GM13977 (cell line): ENCODE data around the gene CA6.

ENCODE experiments used
- DNase-seq: peaks from one replicate; pipeline ENCODE4 v3.0.0; 2012; ENCODE audit warnings: low spot score
- CTCF ChIP-seq: IDR thresholded peaks from 2 replicates; pipeline ENCODE4 v1.5.1; 2012; ENCODE audit warnings: mild to moderate bottlenecking, control low read depth; ENCODE audit not compliant: insufficient read depth; ENCODE audit errors: extremely low read depth, missing control alignments
- in situ Hi-C: fragments of 300-500 bp; cut with MboI; formaldehyde crosslinking; loops from one replicate; pipeline ENCODE4 v1.12.0; 2022; ENCODE audit warnings: low sequenced_read_pairs, low pct_unique_long_range_greater_than_20kb, mixed read lengths, inconsistent platforms; ENCODE audit not compliant: unreplicated experiment

CA6 gene

DNA sequence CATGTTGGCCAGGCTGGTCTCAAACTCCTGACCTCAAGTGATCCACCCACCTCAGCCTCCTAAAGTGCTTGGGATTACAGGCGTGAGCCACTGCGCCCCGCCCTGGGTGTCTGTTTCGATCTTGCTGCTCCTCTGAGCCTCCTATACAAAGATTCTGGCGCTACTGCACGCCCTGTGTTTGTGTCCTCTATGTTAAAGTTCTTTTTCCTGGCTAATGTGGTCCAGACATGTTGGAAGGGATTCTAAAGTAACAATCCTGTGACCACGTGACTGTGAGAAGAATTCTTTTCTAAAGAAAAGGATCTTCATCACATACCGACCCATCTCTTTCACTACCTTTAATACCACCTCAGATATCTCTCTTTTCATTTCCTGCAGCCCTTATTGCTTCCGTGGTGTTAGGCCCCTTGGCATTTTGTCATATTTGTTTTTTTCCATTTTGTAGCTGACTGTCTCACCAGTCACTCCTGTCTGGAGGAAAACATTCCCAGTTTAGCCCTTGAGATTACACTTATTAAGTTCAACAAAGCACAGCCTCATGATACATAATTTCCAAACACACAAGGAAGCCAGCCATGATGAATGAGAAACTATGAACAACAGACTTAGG is 40.0 kb upstream of the CA6 start:
- TF ChIP-seq CTCF, result no peak
- no peak for DNase-seq
- in situ Hi-C loops, result no loop called here

DNA sequence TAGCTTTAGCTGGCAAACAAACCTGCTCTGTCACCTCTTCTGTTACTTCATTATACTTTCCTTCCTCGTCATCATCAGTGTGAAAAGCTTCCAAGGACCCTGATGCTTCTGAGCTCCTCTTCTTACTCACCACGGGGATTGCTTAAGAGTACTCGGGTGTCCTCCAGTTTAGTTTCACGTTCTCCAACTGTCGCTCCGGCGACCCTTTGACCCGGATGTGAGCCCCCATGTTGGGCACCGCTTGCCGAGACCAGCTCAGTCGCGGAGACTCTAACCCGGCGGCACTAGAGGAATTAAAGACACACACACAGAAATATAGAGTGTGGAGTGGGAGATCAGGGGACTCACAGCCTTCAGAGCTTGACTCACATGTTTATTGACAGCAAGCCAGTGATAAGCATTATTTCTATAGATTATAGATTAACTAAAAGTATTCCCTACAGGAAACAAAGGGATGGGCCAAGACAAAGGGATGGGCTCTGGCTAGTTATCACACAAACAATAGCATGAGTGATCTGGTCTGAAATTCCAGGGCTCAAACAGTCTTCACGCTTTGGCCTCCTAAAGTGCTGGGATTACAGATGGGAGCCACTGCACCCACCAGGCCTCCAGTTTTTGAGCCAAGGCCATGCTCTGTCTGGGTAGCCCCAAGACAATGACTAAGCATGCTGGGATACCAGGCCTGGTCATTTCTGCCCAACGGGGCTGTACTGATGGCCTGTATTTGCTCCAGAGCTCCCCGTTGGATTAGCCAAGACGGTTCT is 37.1 kb upstream of the CA6 start:
- in situ Hi-C loops, result no loop called here
- DNase-seq, result no peak
- TF ChIP-seq CTCF, result no peak

- in situ Hi-C loops, result loop anchor here (10.0 kb wide), 1 partner anchor 84 kb away; no protein-coding TSS in a partner anchor
These were observed 35.3 kb upstream of the CA6 start for GRCh38 chr1:8910331-8910730.

GRCh38 chr1:8910914-8911313 is 34.8 kb upstream of the CA6 start:
- no peak for TF ChIP-seq CTCF
- in situ Hi-C loops, result loop anchor here (10.0 kb wide), 1 partner anchor 84 kb away; no protein-coding TSS in a partner anchor
- no peak for DNase-seq

More at GRCh38 chr1:8910331-8910730, 35.3 kb upstream of the CA6 start:
- no peak for TF ChIP-seq CTCF
- no peak for DNase-seq

GRCh38 chr1:8911416-8912309 is 34.0 kb upstream of the CA6 start:
- in situ Hi-C loops, result loop anchor here (10.0 kb wide), 1 partner anchor 83 kb away; no protein-coding TSS in a partner anchor
- DNase-seq, result no peak
- no peak for TF ChIP-seq CTCF

DNA sequence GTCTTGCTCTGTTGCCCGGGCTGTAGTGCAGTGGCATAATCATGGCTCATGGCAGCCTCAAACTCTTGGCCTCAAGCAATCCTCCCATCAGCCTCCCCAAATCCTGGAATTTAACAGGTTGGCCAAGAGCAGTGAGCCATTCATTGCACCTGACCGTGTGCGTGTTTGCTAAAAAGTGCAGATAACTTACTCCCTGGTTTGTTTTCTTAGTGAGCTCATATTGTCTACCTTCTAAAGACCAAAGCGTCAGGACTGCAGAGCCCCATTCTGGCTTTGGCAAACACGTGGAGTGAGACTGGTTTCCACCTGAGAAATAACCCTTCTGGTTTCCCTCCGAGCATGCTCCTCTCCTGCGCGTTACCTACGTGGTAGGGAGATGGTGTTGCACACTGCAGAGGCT is 32.2 kb upstream of the CA6 start:
- no peak for TF ChIP-seq CTCF
- in situ Hi-C loops, result loop anchor here (10.0 kb wide), 1 partner anchor 81 kb away; no protein-coding TSS in a partner anchor
- DNase-seq, result no peak
